Right lobe of liver (tissue), 6 donors: ENCODE measurements around the gene RASAL2. TPM values are rescaled to one million over a fixed set of nuclear protein-coding genes. Genes with fewer than 3 reads are reported as not detected.

Source experiments
- ATAC-seq, 4 donors: fragments of 200-7000 bp; cut with Tn5 transposase; one replicate each; pipeline ENCODE4 v1.9.1; 2020; ENCODE audit warnings: mild to moderate bottlenecking in 4 of 4, moderate library complexity in 4 of 4
- DNase-seq, 3 donors: peaks; one replicate each; pipeline ENCODE4 v3.0.0-alpha.2; 2020
- H3K27ac ChIP-seq, 3 donors: fragments of 200-600 bp; one replicate each; pipeline ENCODE4 v1.8.0; 2022
- H3K27me3 ChIP-seq, 2 donors: fragments of 200-600 bp; one replicate each; pipeline ENCODE4 v1.8.0; 2022
- H3K36me3 ChIP-seq, 4 donors: fragments of 200-600 bp; sonication (generic) in 1 of 4; one replicate each; pipeline versions ENCODE4 v1.5.1 to v1.8.0; 2017 to 2022; ENCODE audit warnings: control low read depth in 1 of 4
- H3K4me1 ChIP-seq, 4 donors: fragments of 200-600 bp; sonication (generic) in 1 of 4; one replicate each; pipeline versions ENCODE4 v1.5.1 to v1.8.0; 2017 to 2022; ENCODE audit warnings: control low read depth in 1 of 4
- H3K4me3 ChIP-seq, 3 donors: fragments of 200-600 bp; one replicate each; pipeline ENCODE4 v1.8.0; 2022
- H3K9me3 ChIP-seq, 4 donors: fragments of 200-600 bp; sonication (generic) in 1 of 4; one replicate each; pipeline versions ENCODE4 v1.5.1 to v1.8.0; 2017 to 2022; ENCODE audit warnings: control low read depth in 1 of 4
- POLR2A ChIP-seq: fragments of 450-650 bp; IDR thresholded peaks from one replicate; pipeline ENCODE4 v1.6.1; 2017; ENCODE audit warnings: antibody characterized with exemption, mild to moderate bottlenecking
- WGBS: methylation state at CpG from one replicate; pipeline ENCODE4 v1.1.6; 2018; ENCODE audit warnings: low coverage, low lambda C conversion rate; ENCODE audit not compliant: insufficient coverage; ENCODE audit errors: missing lambda C conversion rate; 5-methylcytosine and 5-hydroxymethylcytosine counted together
- intact Hi-C, 2 donors: fragments of 100-400 bp; cut with DNase I; formaldehyde crosslinking; loops; one replicate each; pipeline versions ENCODE4 v1.11.2 to v1.14.1; 2022
- total RNA-seq, 6 experiments: library from RNA; depleted of rRNA in 2 of 6; stranded (reverse); fragments of >200 nt in 2 of 6; fragmentation: NEBNext Ultra II Directional in 3 of 6; extraction: Animal tissue kit (Norgen Biotek cat#: 25700) in 3 of 6; gene quantifications; one replicate each; pipeline versions ENCODE4 v1.1.0 to v1.2.4, GENCODE V29; 2016 to 2023
- TF ChIP-seq, protein P1 (sequence below), 4 donors: fragments of 200-600 bp in 3 of 4; fragments of 450-650 bp in 1 of 4; IDR thresholded peaks; one replicate each; pipeline versions ENCODE4 v1.5.1 to v1.8.0; 2016 to 2022; ENCODE audit warnings: antibody characterized with exemption in 4 of 4, mild to moderate bottlenecking in 2 of 4
- donor health status: DM: no; HTN: yes; CAD: no.
- donor health status: DM: no; HTN: no; CAD: no.
- donor health status: DM: no; HTN: no; CAD: no.
- donor health status: DM: no; HTN: yes; CAD: no.
- donor health status: DM: no; HTN: yes; CAD: no.

Gene RASAL2
- total RNA-seq, 6 experiments from 2014 or later, result 3.6 to 6.0 (median 5.2) TPM

- intact Hi-C loops, result no loop called here
- DNase-seq, result peak in 1 of 3 donors; percentile 41
- no peak within 1 kb of the TSS for H3K4me3 ChIP-seq
- WGBS, result 93% methylated on average over 2 of the region's 19 CpGs
- H3K27me3 ChIP-seq, result no peaks in the 10 kb centered on the region
- H3K36me3 ChIP-seq, result no peaks in the 10 kb centered on the region
- no peak for TF ChIP-seq POLR2A
- TF ChIP-seq, protein P1, sequence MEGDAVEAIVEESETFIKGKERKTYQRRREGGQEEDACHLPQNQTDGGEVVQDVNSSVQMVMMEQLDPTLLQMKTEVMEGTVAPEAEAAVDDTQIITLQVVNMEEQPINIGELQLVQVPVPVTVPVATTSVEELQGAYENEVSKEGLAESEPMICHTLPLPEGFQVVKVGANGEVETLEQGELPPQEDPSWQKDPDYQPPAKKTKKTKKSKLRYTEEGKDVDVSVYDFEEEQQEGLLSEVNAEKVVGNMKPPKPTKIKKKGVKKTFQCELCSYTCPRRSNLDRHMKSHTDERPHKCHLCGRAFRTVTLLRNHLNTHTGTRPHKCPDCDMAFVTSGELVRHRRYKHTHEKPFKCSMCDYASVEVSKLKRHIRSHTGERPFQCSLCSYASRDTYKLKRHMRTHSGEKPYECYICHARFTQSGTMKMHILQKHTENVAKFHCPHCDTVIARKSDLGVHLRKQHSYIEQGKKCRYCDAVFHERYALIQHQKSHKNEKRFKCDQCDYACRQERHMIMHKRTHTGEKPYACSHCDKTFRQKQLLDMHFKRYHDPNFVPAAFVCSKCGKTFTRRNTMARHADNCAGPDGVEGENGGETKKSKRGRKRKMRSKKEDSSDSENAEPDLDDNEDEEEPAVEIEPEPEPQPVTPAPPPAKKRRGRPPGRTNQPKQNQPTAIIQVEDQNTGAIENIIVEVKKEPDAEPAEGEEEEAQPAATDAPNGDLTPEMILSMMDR (IDR thresholded peaks at IDR 0.05), result no peak
- H3K9me3 ChIP-seq, result no peaks in the 10 kb centered on the region
- H3K4me1 ChIP-seq, result no peaks in the 10 kb centered on the region
- peak in 1 of 4 donors; percentile 9 for ATAC-seq
- H3K27ac ChIP-seq, result no peak within 1 kb of the TSS
Observed at GRCh38 chr1:178512566-178513277, 418.8 kb downstream of the RASAL2 start, which contains the start of gene TEX35. Gene TEX35 (plus strand): TSS chr1:178513109. CDS start chr1:178513189, 80 bp downstream.

DNA sequence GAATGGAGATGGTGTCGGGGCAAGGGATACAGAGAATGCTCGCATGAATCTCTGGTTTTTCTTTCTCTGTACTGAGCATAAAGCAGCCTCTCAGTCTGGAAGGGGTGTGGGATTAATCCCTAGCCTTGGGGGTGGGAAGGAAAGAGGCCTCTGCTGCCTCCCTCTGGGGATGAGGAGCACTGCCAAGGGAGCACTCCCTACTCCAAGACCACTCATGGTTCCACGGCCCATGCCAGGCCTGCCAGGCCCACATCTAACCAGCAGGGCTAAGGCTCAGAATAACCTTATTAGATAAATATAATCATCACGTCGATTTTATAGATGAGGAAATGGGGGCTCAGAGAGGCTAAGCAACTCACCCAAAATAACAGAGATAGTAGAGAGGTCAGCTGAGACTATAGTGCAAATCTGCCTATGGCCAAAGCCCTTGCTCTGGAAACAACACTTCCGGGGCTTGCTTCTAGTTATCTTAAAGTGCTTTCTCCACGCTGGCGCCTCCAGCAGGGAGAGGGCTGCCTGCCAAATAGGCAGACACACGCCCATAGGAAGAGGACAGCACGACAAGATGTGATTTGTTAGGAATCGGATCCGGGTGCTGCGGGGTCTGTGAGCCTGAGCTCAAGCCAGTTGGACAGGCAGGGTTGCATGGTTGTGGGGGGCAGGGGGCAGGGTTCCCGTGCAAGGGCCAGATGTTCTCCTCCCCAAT, 419.5 kb downstream of the RASAL2 start:
- Histone ChIP-seq H3K9me3 (no peaks in the 10 kb centered on the region), H3K36me3 (no peaks in the 10 kb centered on the region), H3K27me3 (no peaks in the 10 kb centered on the region), H3K27ac (no peak overlapping the region), H3K4me3 (no peak overlapping the region), H3K4me1 (no peaks in the 10 kb centered on the region)
- DNase-seq (peak in 1 of 3 donors; percentile 27), ATAC-seq (peak in 1 of 4 donors; percentile 21)
- intact Hi-C loops, result no loop called here
- TF ChIP-seq, protein P1 (IDR thresholded peaks at IDR 0.05), result no peak
- no peak for TF ChIP-seq POLR2A
- 82% methylated on average over 8 of the region's 14 CpGs for WGBS

GRCh38 chr1:178516110-178516509, 422.2 kb downstream of the RASAL2 start:
- no peak for ATAC-seq
- intact Hi-C loops, result loop anchor here in 1 of 2 donors (5.0 kb wide), 1 partner anchor 426 kb away; no protein-coding TSS in a partner anchor

GRCh38 chr1:178518894-178519293, 425.0 kb downstream of the RASAL2 start:
- 59% methylated on average over 4 of the region's 4 CpGs for WGBS

More at GRCh38 chr1:178516110-178516509, 422.2 kb downstream of the RASAL2 start:
- WGBS, result 90% methylated on average over 2 of the region's 4 CpGs
- no peak for DNase-seq
- Histone ChIP-seq H3K4me1 (no peaks in the 10 kb centered on the region), H3K4me3 (no peak overlapping the region), H3K27me3 (no peaks in the 10 kb centered on the region), H3K9me3 (no peaks in the 10 kb centered on the region), H3K27ac (no peak overlapping the region), H3K36me3 (no peaks in the 10 kb centered on the region)
- TF ChIP-seq POLR2A, result no peak
- TF ChIP-seq, protein P1 (IDR thresholded peaks at IDR 0.05), result no peak

More at GRCh38 chr1:178518894-178519293, 425.0 kb downstream of the RASAL2 start:
- H3K27me3 ChIP-seq, result no peaks in the 10 kb centered on the region
- H3K4me3 ChIP-seq, result no peak overlapping the region
- ATAC-seq, result no peak
- H3K36me3 ChIP-seq, result no peaks in the 10 kb centered on the region
- no peak overlapping the region for H3K27ac ChIP-seq
- TF ChIP-seq POLR2A, result no peak
- TF ChIP-seq, protein P1 (IDR thresholded peaks at IDR 0.05), result no peak
- DNase-seq, result peak in 1 of 3 donors; percentile 19
- H3K4me1 ChIP-seq, result no peaks in the 10 kb centered on the region
- intact Hi-C loops, result loop anchor here in 1 of 2 donors (5.0 kb wide), 1 partner anchor 423 kb away; no protein-coding TSS in a partner anchor
- no peaks in the 10 kb centered on the region for H3K9me3 ChIP-seq
